Raji (cell line): Measurements from ENCODE around the gene NID2.

ENCODE experiments used
- POLR2A ChIP-seq: IDR thresholded peaks from 2 replicates; pipeline ENCODE4 v1.6.1; 2011; ENCODE audit warnings: low read depth, low read length, control low read depth; ENCODE audit not compliant: insufficient read depth

Gene NID2

GRCh38 chr14:52048116-52048515, 20.7 kb downstream of the NID2 start:
- TF ChIP-seq POLR2A = no peak

- no peak for TF ChIP-seq POLR2A
Measured at GRCh38 chr14:52046376-52046917, 22.4 kb downstream of the NID2 start.

GRCh38 chr14:52044791-52045522, 23.9 kb downstream of the NID2 start:
- TF ChIP-seq POLR2A = no peak

GRCh38 chr14:52043690-52044089, 25.2 kb downstream of the NID2 start:
- TF ChIP-seq POLR2A = no peak

GRCh38 chr14:52042371-52043289, 26.2 kb downstream of the NID2 start:
- no peak for TF ChIP-seq POLR2A

- no peak for TF ChIP-seq POLR2A
Measured at GRCh38 chr14:52040598-52040997, 28.3 kb downstream of the NID2 start.

GRCh38 chr14:52039124-52039815, 29.6 kb downstream of the NID2 start:
- no peak for TF ChIP-seq POLR2A

- TF ChIP-seq POLR2A = no peak
Measured at GRCh38 chr14:52033101-52033642, 35.7 kb downstream of the NID2 start.

- no peak for TF ChIP-seq POLR2A
Measured at GRCh38 chr14:52032204-52032801, 36.6 kb downstream of the NID2 start.

- no peak for TF ChIP-seq POLR2A
Measured at GRCh38 chr14:52031781-52032180, 37.1 kb downstream of the NID2 start.

GRCh38 chr14:52029881-52030280, 39.0 kb downstream of the NID2 start:
- no peak for TF ChIP-seq POLR2A

- no peak for TF ChIP-seq POLR2A
Measured at GRCh38 chr14:52026901-52027300, 42.0 kb downstream of the NID2 start.

GRCh38 chr14:52026017-52026660, 42.7 kb downstream of the NID2 start:
- TF ChIP-seq POLR2A = no peak

- TF ChIP-seq POLR2A = no peak
Measured at GRCh38 chr14:52025310-52025709, 43.5 kb downstream of the NID2 start.
